Calu3 (cell line): ENCODE measurements around the gene MB21D2. TPM values are rescaled to one million over a fixed set of nuclear protein-coding genes. Genes with fewer than 3 reads are reported as not detected.

Source experiments
- BruUV-seq: library from RNA; stranded (reverse); fragments of 400-500 nt; replicated peaks from 2 replicates; lab custom pipeline; 2021; lab: Mats Ljungman, UMichigan
- CTCF ChIA-PET: fragments of 300-600 bp; sonication (Branson Sonifier 250); formaldehyde crosslinking; loops from one replicate; lab custom pipeline; 2022; ENCODE audit warnings: antibody characterized with exemption; lab: Charles Lee
- DNase-seq: peaks from one replicate; pipeline ENCODE4 v3.0.0; 2022
- H3K27ac Mint-ChIP-seq: one replicate; pipeline ENCODE4 v1.8.0; 2022; ENCODE audit warnings: mixed read lengths; ENCODE audit not compliant: unreplicated experiment
- H3K27me3 Mint-ChIP-seq: one replicate; pipeline ENCODE4 v1.8.0; 2022; ENCODE audit warnings: mixed read lengths; ENCODE audit not compliant: unreplicated experiment
- H3K36me3 Mint-ChIP-seq: one replicate; pipeline ENCODE4 v1.8.0; 2022; ENCODE audit warnings: mild to moderate bottlenecking, moderate library complexity, mixed read lengths; ENCODE audit not compliant: insufficient read depth, unreplicated experiment
- H3K4me1 Mint-ChIP-seq: one replicate; pipeline ENCODE4 v1.8.0; 2022; ENCODE audit warnings: mild to moderate bottlenecking, low read depth, mixed read lengths; ENCODE audit not compliant: unreplicated experiment
- H3K4me3 Mint-ChIP-seq: one replicate; pipeline ENCODE4 v1.8.0; 2022; ENCODE audit warnings: mild to moderate bottlenecking, low read depth, moderate library complexity, mixed read lengths; ENCODE audit not compliant: unreplicated experiment
- H3K9me3 Mint-ChIP-seq: one replicate; pipeline ENCODE4 v1.8.0; 2022; ENCODE audit warnings: low read depth, mixed read lengths; ENCODE audit not compliant: unreplicated experiment
- CTCF ChIP-seq: fragments of 200-600 bp; IDR thresholded peaks from one replicate; pipeline ENCODE4 v1.8.0; 2022; ENCODE audit warnings: antibody characterized with exemption; ENCODE audit not compliant: unreplicated experiment
- intact Hi-C: fragments of 100-400 bp; cut with micrococcal nuclease; formaldehyde crosslinking; loops from one replicate; pipeline ENCODE4 v1.10.0; 2022; ENCODE audit not compliant: unreplicated experiment
- total RNA-seq: library from RNA; stranded (reverse); gene quantifications from 2 replicates; pipeline ENCODE4 v1.2.3, GENCODE V29; 2022

MB21D2 gene
- total RNA-seq, 1 experiment from 2014 or later: 11.9 TPM

GRCh38 chr3:192907784-192908183, 9.9 kb downstream of the MB21D2 start:
- Mint-ChIP-seq H3K36me3 (no peaks in the 10 kb centered on the region), H3K4me3 (no peak overlapping the region), H3K9me3 (no peaks in the 10 kb centered on the region), H3K27ac (no peak overlapping the region), H3K27me3 (no peaks in the 10 kb centered on the region), H3K4me1 (peaks cover 27% of the 10 kb centered on the region)
- intact Hi-C loops: no loop called here
- BruUV-seq: no TSS peak
- DNase-seq: no peak
- CTCF ChIA-PET: interaction anchor here (0.8 to 1.6 kb wide), 4 partner anchors 9 to 19 kb away, joined by 3 to 7 read pairs (median 4); partner anchors contain the start of gene MB21D2
- no peak for TF ChIP-seq CTCF

- Mint-ChIP-seq H3K4me3 (no peak overlapping the region), H3K9me3 (no peaks in the 10 kb centered on the region), H3K36me3 (no peaks in the 10 kb centered on the region), H3K4me1 (peaks cover 36% of the 10 kb centered on the region), H3K27ac (no peak overlapping the region), H3K27me3 (no peaks in the 10 kb centered on the region)
- no peak for DNase-seq
- no TSS peak for BruUV-seq
- no peak for TF ChIP-seq CTCF
- CTCF ChIA-PET: no interaction called here
- intact Hi-C loops: no loop called here
Observed at GRCh38 chr3:192906940-192907339, 10.7 kb downstream of the MB21D2 start.

GRCh38 chr3:192905980-192906678, 11.5 kb downstream of the MB21D2 start:
- Mint-ChIP-seq H3K9me3 (no peaks in the 10 kb centered on the region), H3K27me3 (no peaks in the 10 kb centered on the region), H3K4me1 (peaks cover 41% of the 10 kb centered on the region), H3K4me3 (no peak overlapping the region), H3K36me3 (no peaks in the 10 kb centered on the region), H3K27ac (no peak overlapping the region)
- intact Hi-C loops: no loop called here
- CTCF ChIA-PET: no interaction called here
- DNase-seq: no peak
- no peak for TF ChIP-seq CTCF
- BruUV-seq: no TSS peak

- TF ChIP-seq CTCF: no peak
- no peaks in the 10 kb centered on the region for H3K36me3 Mint-ChIP-seq
- intact Hi-C loops: no loop called here
- no peaks in the 10 kb centered on the region for H3K9me3 Mint-ChIP-seq
- no peak overlapping the region for H3K27ac Mint-ChIP-seq
- H3K4me3 Mint-ChIP-seq: no peak overlapping the region
- CTCF ChIA-PET: interaction anchor here (1.7 kb wide), 1 partner anchor 9 kb away, joined by 4 read pairs; no protein-coding TSS in a partner anchor
- peaks cover 50% of the 10 kb centered on the region for H3K4me1 Mint-ChIP-seq
- no peak for DNase-seq
- no TSS peak for BruUV-seq
- H3K27me3 Mint-ChIP-seq: no peaks in the 10 kb centered on the region
Observed at GRCh38 chr3:192904632-192905289, 12.9 kb downstream of the MB21D2 start.
